Daoy (cell line): ENCODE data around the gene BBX. TPM values are rescaled to one million over a fixed set of nuclear protein-coding genes. Genes with fewer than 3 reads are reported as not detected.

Experiments used
- DNase-seq: peaks from one replicate; pipeline ENCODE4 v3.0.0-alpha.2; 2015; ENCODE audit warnings: low read depth
- total RNA-seq: library from RNA; depleted of rRNA; stranded (reverse); fragments of >200 nt; shearing (Covaris generic); gene quantifications from 2 replicates; pipeline ENCODE4 v1.2.3, GENCODE V29; 2014; rRNA removed

Gene BBX
- total RNA-seq = 38.7 and 52.3 TPM in 2 replicates

- peak; percentile 94 for DNase-seq
Observed at GRCh38 chr3:107522510-107523288, at the start of gene BBX. Gene BBX, plus strand, starts transcription at chr3:107522962. Its CDS starts 187,499 bp downstream, at chr3:107710461.

- no peak for DNase-seq
Observed at GRCh38 chr3:107476462-107476861, 46.3 kb upstream of the BBX start.

GRCh38 chr3:107487490-107487889 is 35.3 kb upstream of the BBX start:
- DNase-seq = no peak

GRCh38 chr3:107488942-107489341 is 33.8 kb upstream of the BBX start:
- no peak for DNase-seq

GRCh38 chr3:107493134-107493533 is 29.6 kb upstream of the BBX start:
- DNase-seq = no peak

GRCh38 chr3:107496855-107497254 is 25.9 kb upstream of the BBX start:
- peak; percentile 50 for DNase-seq

- no peak for DNase-seq
Observed at GRCh38 chr3:107498646-107499045, 24.1 kb upstream of the BBX start.

- no peak for DNase-seq
Observed at GRCh38 chr3:107506458-107506857, 16.3 kb upstream of the BBX start.

GRCh38 chr3:107508331-107508730 is 14.4 kb upstream of the BBX start:
- DNase-seq = no peak

GRCh38 chr3:107512108-107512507 is 10.7 kb upstream of the BBX start:
- DNase-seq = no peak

GRCh38 chr3:107514453-107514852 is 8.3 kb upstream of the BBX start:
- DNase-seq = no peak

GRCh38 chr3:107516475-107516874 is 6.3 kb upstream of the BBX start:
- no peak for DNase-seq

GRCh38 chr3:107520535-107520934 is 2.2 kb upstream of the BBX start:
- DNase-seq = no peak

GRCh38 chr3:107521469-107522059 is 1.2 kb upstream of the BBX start:
- DNase-seq = no peak

- DNase-seq = no peak
Observed at GRCh38 chr3:107523289-107523538, 452 bp downstream of the BBX start.

GRCh38 chr3:107523539-107524325 is 970 bp downstream of the BBX start:
- DNase-seq = peak; percentile 59

- DNase-seq = peak; percentile 27
Observed at GRCh38 chr3:107524326-107524840, 1.6 kb downstream of the BBX start.

GRCh38 chr3:107524841-107525643 is 2.3 kb downstream of the BBX start:
- DNase-seq = peak; percentile 70

GRCh38 chr3:107525644-107526305 is 3.0 kb downstream of the BBX start:
- DNase-seq = peak; percentile 26

GRCh38 chr3:107531917-107532469 is 9.2 kb downstream of the BBX start:
- DNase-seq = no peak

GRCh38 chr3:107540857-107541256 is 18.1 kb downstream of the BBX start:
- no peak for DNase-seq
